DOHH2 (cell line): ENCODE measurements around the gene TSPAN11.

Experiments used
- CTCF ChIP-seq: fragments of 200-600 bp; sonication (generic); IDR thresholded peaks from one replicate; pipeline ENCODE4 v1.5.1; 2014; ENCODE audit warnings: antibody characterized with exemption, mild to moderate bottlenecking, low read depth, low read length; ENCODE audit not compliant: poor library complexity, severe bottlenecking
- EZH2phosphoT487 ChIP-seq: fragments of 200-600 bp; sonication (generic); IDR thresholded peaks from 2 replicates; pipeline ENCODE4 v1.6.1; 2017; ENCODE audit warnings: borderline replicate concordance, mild to moderate bottlenecking, antibody characterized with exemption, low read length, moderate library complexity, mixed read lengths

DNA sequence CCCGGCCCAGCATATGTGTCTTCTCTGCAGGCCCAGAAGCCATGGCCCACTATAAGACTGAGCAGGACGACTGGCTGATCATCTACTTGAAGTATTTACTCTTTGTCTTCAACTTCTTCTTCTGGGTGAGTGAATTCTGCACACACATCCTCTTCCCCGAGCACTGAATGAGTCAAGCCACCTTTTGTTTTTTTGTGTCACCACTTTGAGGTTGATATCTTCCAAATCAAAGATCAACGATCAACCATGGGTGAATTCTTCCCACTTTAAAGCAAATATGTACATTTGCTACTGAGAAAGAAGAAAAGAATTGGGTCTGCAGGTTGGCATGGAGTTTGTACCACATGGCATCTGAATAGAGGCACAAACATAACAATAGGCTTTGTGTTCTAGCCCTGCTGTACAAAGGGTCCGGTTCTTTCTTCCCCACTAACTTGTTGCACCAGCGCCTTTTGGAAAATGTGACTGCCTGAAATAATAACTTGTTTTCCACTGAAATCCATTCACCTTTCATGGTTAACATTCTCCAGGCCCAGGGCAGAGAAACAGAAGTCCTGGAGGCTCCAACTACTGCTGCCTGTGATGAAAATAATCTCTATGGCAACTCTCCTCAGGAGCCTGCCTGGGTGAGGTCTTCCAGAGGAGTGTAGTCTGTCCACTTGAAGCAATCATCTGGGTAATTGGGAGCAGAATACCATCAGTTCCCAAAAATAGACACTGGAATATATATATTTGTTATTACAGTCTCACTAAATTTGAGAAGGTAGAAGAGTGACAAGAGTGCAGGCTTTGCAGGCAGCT is 27.6 kb downstream of the TSPAN11 start:
- TF ChIP-seq CTCF, result no peak
- TF ChIP-seq EZH2phosphoT487, result no peak
